MCF 10A (cell line): ENCODE data around the gene MYO16. TPM values are rescaled to one million over a fixed set of nuclear protein-coding genes. Genes with fewer than 3 reads are reported as not detected.

Experiments
- BruUV-seq: library from RNA; stranded (reverse); fragments of 400-500 nt; replicated peaks from 2 replicates; lab custom pipeline; 2021; lab: Mats Ljungman, UMichigan
- CTCF ChIA-PET: fragments of 300-600 bp; sonication (Branson Sonifier 250); formaldehyde crosslinking; extraction: SDS; loops from one replicate; lab custom pipeline; 2021; ENCODE audit warnings: antibody characterized with exemption, inconsistent platforms; lab: Yijun Ruan, JAX
- POLR2A ChIA-PET: fragments of 300-600, 350-650 bp; sonication (Branson Sonifier 250); formaldehyde crosslinking; extraction: SDS; loops from one replicate; lab custom pipeline; 2020; ENCODE audit warnings: antibody characterized with exemption, inconsistent platforms; lab: Yijun Ruan, JAX
- DNase-seq: peaks from one replicate; pipeline ENCODE4 v3.0.0-alpha.2; 2018; ENCODE audit not compliant: unreplicated experiment
- H3K27ac Mint-ChIP-seq: one replicate; pipeline ENCODE4 v1.8.0; 2022; ENCODE audit warnings: mild to moderate bottlenecking, low read depth, mixed read lengths; ENCODE audit not compliant: unreplicated experiment
- H3K27me3 Mint-ChIP-seq: one replicate; pipeline ENCODE4 v1.8.0; 2022; ENCODE audit warnings: mixed read lengths; ENCODE audit not compliant: insufficient read depth, unreplicated experiment
- H3K36me3 Mint-ChIP-seq: one replicate; pipeline ENCODE4 v1.8.0; 2022; ENCODE audit warnings: mild to moderate bottlenecking, moderate library complexity, mixed read lengths; ENCODE audit not compliant: insufficient read depth, unreplicated experiment
- H3K4me1 Mint-ChIP-seq: one replicate; pipeline ENCODE4 v1.8.0; 2022; ENCODE audit warnings: mixed read lengths; ENCODE audit not compliant: insufficient read depth, unreplicated experiment
- H3K4me3 Mint-ChIP-seq: one replicate; pipeline ENCODE4 v1.8.0; 2022; ENCODE audit warnings: mild to moderate bottlenecking, moderate library complexity, mixed read lengths; ENCODE audit not compliant: unreplicated experiment
- H3K9me3 Mint-ChIP-seq: one replicate; pipeline ENCODE4 v1.8.0; 2022; ENCODE audit warnings: mixed read lengths; ENCODE audit not compliant: unreplicated experiment
- CTCF ChIP-seq: fragments of 200-600 bp; IDR thresholded peaks from one replicate; pipeline ENCODE4 v1.8.0; 2022; ENCODE audit warnings: antibody characterized with exemption, mild to moderate bottlenecking; ENCODE audit not compliant: unreplicated experiment
- intact Hi-C: fragments of 100-400 bp; cut with micrococcal nuclease; formaldehyde crosslinking; loops from 2 replicates; pipeline ENCODE4 v1.14.1; 2022
- total RNA-seq: library from RNA; stranded (reverse); gene quantifications from 2 replicates; pipeline ENCODE4 v1.2.3, GENCODE V29; 2022

The MYO16 gene
- total RNA-seq, 1 experiment from 2014 or later, result not detected

GRCh38 chr13:108974686-108975085 lies 345.3 kb downstream of the MYO16 start:
- no peaks in the 10 kb centered on the region for H3K36me3 Mint-ChIP-seq
- no peak overlapping the region for H3K4me3 Mint-ChIP-seq
- TF ChIP-seq CTCF, result no peak
- BruUV-seq, result no TSS peak
- no peaks in the 10 kb centered on the region for H3K27me3 Mint-ChIP-seq
- DNase-seq, result no peak
- no peaks in the 10 kb centered on the region for H3K9me3 Mint-ChIP-seq
- ChIA-PET CTCF (no interaction called here), POLR2A (no interaction called here)
- intact Hi-C loops, result no loop called here
- H3K27ac Mint-ChIP-seq, result no peak overlapping the region
- peaks cover 9% of the 10 kb centered on the region for H3K4me1 Mint-ChIP-seq

- ChIA-PET CTCF (interaction anchor here (0.6 to 1.3 kb wide), 2 partner anchors 165 to 410 kb away, joined by 3 read pairs; no protein-coding TSS in a partner anchor), POLR2A (interaction anchor here (0.6 to 1.4 kb wide), 3 partner anchors 8 to 13 kb away, joined by 3 to 4 read pairs (median 3); no protein-coding TSS in a partner anchor)
- intact Hi-C loops, result no loop called here
- Mint-ChIP-seq H3K36me3 (no peaks in the 10 kb centered on the region), H3K9me3 (no peaks in the 10 kb centered on the region), H3K4me1 (no peaks in the 10 kb centered on the region), H3K4me3 (no peak overlapping the region), H3K27me3 (no peaks in the 10 kb centered on the region), H3K27ac (no peak overlapping the region)
- no peak for TF ChIP-seq CTCF
- BruUV-seq, result no TSS peak
- DNase-seq, result no peak
Observed at GRCh38 chr13:108980237-108980636, 350.8 kb downstream of the MYO16 start.

- BruUV-seq, result no TSS peak
- CTCF ChIA-PET, result interaction anchor here (1.2 kb wide), 1 partner anchor 66 kb away, joined by 5 read pairs; no protein-coding TSS in a partner anchor
- no peak for TF ChIP-seq CTCF
- no peaks in the 10 kb centered on the region for H3K4me1 Mint-ChIP-seq
- DNase-seq, result no peak
- intact Hi-C loops, result no loop called here
- POLR2A ChIA-PET, result interaction anchor here (0.6 to 1.4 kb wide), 2 partner anchors 9 to 83 kb away, joined by 3 read pairs; no protein-coding TSS in a partner anchor
- no peak overlapping the region for H3K4me3 Mint-ChIP-seq
- no peaks in the 10 kb centered on the region for H3K9me3 Mint-ChIP-seq
- H3K27ac Mint-ChIP-seq, result no peak overlapping the region
- no peaks in the 10 kb centered on the region for H3K36me3 Mint-ChIP-seq
- H3K27me3 Mint-ChIP-seq, result no peaks in the 10 kb centered on the region
Observed at GRCh38 chr13:108981407-108981806, 352.0 kb downstream of the MYO16 start.

GRCh38 chr13:108983273-108983672 lies 353.9 kb downstream of the MYO16 start:
- no TSS peak for BruUV-seq
- ChIA-PET POLR2A (interaction anchor here (0.7 kb wide), 1 partner anchor 1124 kb away, joined by 3 read pairs; no protein-coding TSS in a partner anchor), CTCF (no interaction called here)
- Mint-ChIP-seq H3K9me3 (no peaks in the 10 kb centered on the region), H3K27me3 (no peaks in the 10 kb centered on the region), H3K4me1 (no peaks in the 10 kb centered on the region), H3K36me3 (no peaks in the 10 kb centered on the region), H3K4me3 (no peak overlapping the region), H3K27ac (no peak overlapping the region)
- intact Hi-C loops, result no loop called here
- no peak for DNase-seq
- TF ChIP-seq CTCF, result no peak
